Measurements from ENCODE around the gene FBN1.

The FBN1 gene

DNA sequence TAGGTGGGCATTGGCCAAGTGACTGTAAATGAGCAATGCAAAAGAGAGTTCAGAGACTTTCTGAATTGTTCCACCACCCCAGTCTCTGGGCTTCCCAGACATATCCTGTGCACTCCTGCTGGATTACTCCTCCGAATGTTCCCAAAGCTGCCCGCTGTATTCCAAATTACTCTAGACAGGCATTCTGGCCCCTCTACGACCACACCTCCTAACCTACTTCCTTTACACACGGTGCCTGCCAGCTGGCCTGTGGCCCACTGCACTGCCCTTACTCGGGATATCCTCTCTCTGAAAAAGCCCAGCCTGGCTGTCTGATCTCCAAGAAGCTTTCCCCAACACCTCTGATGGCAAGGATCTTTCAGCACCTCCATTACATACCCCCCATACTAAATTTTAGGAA is 247.7 kb downstream of the FBN1 start:
- DNase-seq (ENCODE audit: low read depth in 2 of 2), result no peak

GRCh38 chr15:48396020-48396419 is 249.5 kb downstream of the FBN1 start:
- no peak for DNase-seq (ENCODE audit: low read depth in 2 of 2)

DNA sequence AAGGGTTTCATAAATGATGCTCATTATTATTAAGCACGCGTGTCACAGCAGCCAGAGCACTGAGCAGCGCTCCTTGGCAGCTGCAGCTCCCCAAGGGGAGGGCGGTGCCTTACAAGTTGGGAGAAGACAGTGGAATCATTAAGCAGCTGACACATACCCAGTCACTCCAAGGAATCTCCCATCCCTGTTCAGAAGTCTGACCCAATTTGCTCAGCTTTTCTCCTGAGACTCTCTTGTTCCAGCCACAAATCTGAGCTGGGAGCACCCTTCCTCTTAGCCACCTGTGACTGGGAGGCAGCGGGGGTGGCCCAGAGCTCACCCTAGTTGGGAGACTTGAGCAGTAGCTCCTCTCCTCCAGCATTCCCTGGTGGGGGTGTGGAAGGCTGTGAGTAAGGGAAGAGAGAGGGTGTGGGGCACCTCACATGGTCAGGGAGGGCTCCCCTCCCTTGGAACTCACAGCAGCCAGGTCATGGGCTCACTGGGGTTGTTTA is 249.9 kb downstream of the FBN1 start:
- no peak for DNase-seq (ENCODE audit: low read depth in 2 of 2)

GRCh38 chr15:48394970-48395369 is 250.5 kb downstream of the FBN1 start:
- DNase-seq (ENCODE audit: low read depth in 2 of 2), result no peak

DNA sequence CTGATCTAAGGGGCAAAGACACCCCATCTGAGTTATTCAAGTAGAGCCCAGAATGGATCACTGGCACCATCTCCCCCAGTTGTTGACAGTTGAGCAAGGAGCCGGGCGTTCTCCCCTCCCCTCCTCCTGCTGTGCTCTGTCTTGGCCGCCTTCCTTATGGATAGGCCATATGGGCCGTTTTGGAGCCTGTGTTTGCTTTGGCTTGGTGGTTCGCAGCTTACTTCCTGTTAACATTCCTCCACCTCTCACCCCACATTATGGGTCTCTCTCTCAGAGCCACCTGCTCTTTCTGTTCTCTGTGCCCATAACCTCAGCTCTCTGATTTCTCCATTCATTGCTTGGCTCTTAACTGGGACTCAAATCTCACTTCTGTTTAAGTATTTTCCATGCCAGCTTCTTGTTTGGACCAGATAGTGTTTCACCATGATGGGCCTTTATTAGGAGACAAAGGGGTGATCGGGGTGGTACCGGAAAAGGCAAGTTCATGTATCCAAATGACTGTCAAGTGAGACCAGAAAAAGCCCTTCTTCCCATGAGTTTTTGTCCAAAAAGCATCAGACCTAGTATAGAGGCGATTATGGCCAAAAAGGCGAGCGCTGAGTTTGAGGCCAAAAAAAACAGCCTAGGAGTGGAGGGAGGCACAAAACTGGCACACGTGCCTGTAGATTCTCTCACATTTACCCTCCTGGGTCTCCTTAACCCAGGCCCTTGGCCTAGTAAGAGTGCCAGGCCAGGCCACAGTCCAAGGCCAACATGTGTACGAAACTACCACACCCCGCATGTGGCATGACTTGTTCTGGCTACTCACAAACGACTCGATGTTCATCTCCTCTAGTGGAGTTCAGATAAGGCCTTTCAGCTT is 251.6 kb downstream of the FBN1 start:
- no peak for DNase-seq (ENCODE audit: low read depth in 2 of 2)

DNA sequence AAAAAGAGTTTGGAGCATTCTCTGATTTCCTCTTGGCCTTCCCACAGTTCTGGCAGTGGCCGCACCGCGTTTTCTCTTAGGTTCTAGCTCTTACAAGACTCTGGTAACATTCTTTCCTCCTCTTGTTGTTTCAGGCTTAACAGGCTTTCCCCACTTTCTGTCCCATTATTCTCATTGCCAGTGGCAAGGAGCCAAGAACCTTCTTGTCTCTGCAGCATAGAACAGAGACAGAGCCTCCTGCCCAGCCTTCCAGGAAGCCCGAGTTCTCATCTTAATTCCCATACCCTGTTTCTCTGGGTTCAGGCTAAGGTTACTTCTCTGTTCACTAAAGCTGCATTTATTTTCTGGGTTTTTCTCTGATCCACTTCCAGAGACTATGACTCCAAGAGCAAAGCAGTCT is 253.2 kb downstream of the FBN1 start:
- no peak for DNase-seq (ENCODE audit: low read depth in 2 of 2)

- no peak for DNase-seq (ENCODE audit: low read depth in 2 of 2)
These were observed 253.6 kb downstream of the FBN1 start for GRCh38 chr15:48391950-48392349.

DNA sequence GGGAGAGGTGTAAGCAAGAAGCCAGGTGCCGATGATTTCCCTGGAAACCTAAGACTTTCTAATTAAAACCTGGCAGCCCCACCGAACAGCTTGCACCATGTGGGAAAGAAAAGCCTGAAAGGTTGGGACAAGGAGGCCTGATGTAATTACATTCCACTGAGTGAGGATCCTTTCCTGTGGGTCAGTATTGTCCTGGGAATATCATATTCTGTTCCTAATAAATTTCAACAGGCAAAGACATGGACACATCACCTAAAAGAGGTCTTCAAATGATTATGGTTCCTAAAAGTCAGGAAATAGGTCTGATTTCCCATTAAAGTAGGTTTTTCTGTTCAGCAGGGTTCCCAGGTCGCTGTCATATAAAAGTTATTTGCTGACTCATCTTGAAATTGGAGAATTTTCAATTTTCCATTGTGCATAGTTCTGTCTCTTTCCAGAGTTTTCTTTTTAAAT is 255.8 kb downstream of the FBN1 start:
- no peak for DNase-seq (ENCODE audit: low read depth in 2 of 2)

DNA sequence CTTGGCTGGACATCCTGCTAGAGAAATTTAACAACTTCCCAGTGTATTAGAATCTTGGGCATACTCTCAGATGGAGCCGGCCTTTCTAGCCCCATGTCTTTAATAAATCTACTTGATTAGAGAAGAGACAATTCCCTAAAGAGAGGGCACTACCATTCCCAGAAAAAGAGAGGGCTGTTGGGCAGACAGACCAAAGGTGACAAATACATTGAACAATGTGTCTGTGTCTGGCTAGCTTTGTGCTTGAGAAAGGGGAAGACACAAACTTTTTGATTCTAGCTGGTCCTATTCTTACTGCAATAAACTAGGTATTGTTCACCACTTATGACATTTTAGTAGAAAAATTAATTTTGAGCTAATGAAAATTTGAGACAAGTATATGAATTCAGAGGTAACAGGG is 256.6 kb downstream of the FBN1 start:
- no peak for DNase-seq (ENCODE audit: low read depth in 2 of 2)

DNA sequence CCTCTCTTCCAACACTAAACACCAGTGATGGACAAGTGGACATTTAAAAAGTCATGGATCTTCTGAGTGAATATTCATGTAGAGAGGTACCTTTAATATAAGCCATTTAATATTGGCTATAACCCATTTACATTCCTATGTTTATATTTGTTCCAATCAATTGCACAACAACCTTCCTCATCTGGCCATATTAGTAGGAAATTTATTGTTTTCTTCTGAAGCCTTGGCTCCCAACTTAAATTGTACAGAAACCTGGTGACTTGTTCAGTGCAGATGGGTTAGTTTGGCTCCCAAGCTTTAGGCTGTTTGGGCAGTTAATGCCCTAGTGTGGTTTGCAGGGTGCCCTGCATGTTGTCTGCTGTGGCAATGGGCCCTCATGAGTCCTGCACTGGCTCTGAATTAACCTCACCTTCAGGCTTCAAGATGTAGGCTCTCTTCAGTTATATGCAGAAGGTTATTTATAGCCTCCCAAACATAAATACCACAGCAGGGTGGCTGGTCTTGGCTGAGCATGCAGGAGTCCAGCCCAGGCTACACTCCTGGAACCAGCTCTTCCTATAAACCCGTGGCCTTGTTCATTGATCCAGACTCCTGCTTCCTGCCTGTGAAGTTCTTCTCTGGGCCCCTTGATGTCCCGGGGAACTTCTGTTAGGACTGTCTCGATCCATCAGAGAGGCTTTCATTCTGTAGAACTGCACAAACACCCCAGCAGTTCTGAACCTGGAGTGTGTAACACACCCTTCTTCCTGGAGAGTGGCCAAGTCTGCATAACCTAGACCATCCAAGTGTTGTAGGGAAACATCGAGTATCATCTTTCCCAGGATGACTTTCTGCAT is 257.3 kb downstream of the FBN1 start:
- no peak for DNase-seq (ENCODE audit: low read depth in 2 of 2)

DNA sequence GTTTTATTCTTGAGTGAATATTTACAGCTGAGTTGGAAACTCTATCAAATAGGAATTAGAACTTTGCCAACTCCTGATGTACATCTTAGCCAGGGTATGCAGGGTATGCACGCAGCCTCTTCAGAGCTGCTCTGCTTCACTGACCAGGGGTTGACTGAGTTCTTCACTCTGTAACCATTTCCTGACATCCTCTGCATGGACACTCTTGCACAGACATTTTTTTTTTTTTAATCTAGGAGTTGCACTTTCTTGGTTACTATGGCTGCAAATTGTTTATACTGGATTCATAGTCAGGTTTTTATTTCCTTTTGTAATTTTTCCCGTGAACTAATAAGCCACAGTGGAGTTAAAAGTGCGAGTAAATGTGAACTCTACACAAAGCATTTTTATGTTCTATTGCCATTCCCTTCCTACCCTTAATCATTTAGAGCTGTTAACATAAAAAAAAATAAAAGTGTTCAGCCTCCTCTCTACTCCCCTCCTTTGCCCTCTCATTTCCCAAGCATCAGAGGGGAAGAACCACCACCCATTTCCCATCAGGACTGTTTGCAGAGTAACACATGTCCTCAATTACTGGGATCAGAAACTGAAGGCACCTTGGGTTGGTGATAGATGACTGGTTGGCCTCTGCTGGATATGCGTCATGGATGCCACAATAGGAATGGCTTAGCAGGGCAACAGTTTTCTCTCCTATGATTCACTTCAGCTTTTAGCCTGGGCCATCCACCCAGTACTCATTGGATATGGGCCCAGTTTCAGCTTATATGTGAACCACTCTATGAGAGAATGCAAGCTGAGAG is 260.3 kb downstream of the FBN1 start:
- DNase-seq (ENCODE audit: low read depth in 2 of 2), result no peak

DNA sequence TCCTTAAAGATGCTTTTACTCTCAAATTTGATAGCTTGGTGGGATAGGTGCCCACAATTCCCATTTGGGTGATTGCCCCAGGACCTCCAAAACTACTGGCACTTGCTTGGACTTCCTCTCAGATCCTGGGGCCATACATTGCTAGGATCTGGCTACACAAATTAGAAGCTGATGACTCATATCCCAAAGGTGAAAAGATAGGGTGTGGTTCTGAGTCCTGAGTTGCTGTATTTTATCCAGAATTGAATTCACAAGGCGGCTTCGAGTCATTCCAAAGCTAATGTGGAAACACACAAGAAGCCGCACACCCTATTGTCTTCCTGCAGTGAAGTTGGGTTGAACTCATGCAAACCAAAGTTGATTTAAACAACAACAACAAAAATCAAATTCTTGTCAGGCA is 260.9 kb downstream of the FBN1 start:
- DNase-seq (ENCODE audit: low read depth in 2 of 2), result no peak

DNA sequence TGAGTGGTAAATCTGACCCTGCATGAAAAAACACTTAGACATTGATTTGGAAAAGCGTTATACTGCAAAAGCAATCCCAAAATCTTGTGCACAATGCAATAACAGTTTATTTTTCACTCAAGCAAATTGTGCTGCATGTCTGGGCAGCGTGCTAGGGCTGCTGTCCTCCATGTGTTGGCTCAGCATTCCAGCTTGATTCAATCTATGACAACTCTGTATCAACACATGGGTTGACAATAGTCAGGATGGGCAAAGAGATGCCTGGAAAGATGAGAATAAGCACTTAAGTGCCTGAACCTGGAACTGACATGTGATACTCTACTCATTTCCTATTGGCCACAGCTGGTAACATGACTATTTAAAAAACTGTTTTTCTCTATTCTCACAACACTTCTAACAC is 262.5 kb downstream of the FBN1 start:
- no peak for DNase-seq (ENCODE audit: low read depth in 2 of 2)

- DNase-seq (ENCODE audit: low read depth in 2 of 2), result no peak
These were observed 263.6 kb downstream of the FBN1 start for GRCh38 chr15:48381861-48382260.

GRCh38 chr15:48380198-48380597 is 265.3 kb downstream of the FBN1 start:
- no peak for DNase-seq (ENCODE audit: low read depth in 2 of 2)

GRCh38 chr15:48375767-48376166 is 269.7 kb downstream of the FBN1 start:
- no peak for DNase-seq (ENCODE audit: low read depth in 2 of 2)

GRCh38 chr15:48374472-48374871 is 271.0 kb downstream of the FBN1 start:
- no peak for DNase-seq (ENCODE audit: low read depth in 2 of 2)

DNA sequence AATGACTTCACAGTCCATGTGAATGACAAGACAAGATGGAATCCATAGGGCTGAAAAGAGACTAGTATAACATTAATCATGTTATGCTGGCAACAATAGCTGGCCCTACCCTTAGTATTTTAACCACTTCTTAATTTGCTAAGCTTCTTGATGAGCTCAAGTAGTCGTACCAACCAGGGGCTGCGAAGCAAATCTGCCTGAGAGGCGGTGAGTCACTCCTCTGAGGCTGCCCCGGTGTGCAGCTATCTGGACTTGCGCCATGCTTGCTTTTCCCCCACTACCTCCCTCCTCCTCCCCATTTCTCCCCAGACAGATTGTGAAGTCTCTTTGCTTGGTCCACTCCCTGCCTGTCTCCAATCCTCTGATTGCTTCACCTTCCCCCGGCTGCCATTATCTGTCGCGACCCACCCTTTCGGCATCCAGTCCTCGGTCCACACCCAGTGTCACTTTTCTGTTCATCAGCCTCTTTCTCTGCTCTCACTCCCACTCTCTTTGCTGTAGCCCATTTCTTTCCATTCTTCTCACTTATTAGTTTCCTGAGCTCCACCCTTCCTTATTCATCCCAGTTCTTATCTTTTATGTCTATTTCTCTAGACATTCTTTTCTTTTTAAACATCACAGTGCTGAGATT is 271.6 kb downstream of the FBN1 start:
- no peak for DNase-seq (ENCODE audit: low read depth in 2 of 2)

GRCh38 chr15:48371961-48372360 is 273.5 kb downstream of the FBN1 start:
- DNase-seq (ENCODE audit: low read depth in 2 of 2), result no peak

- no peak for DNase-seq (ENCODE audit: low read depth in 2 of 2)
These were observed 274.0 kb downstream of the FBN1 start for GRCh38 chr15:48371550-48371949.

GRCh38 chr15:48370460-48370859 is 275.0 kb downstream of the FBN1 start:
- no peak for DNase-seq (ENCODE audit: low read depth in 2 of 2)

Data from stimulated activated CD8-positive, alpha-beta memory T cell treated with anti-CD3 and anti-CD28 coated beads, Interleukin-2, amount 100 ng/mL, for 1 hour (primary cell).